Panc1 (cell line): ENCODE measurements around the gene SEC62.

Source experiments
- POLR2AphosphoS5 ChIP-seq: IDR thresholded peaks from 2 replicates; pipeline ENCODE4 v1.6.1; 2012; ENCODE audit warnings: mild to moderate bottlenecking, low read depth, low read length, moderate library complexity
- SIN3A ChIP-seq: IDR thresholded peaks from 2 replicates; pipeline ENCODE4 v1.6.1; 2012; ENCODE audit warnings: low read depth, mild to moderate bottlenecking, low read length, moderate library complexity, borderline replicate concordance; ENCODE audit not compliant: insufficient read depth
- TCF7L2 ChIP-seq: IDR thresholded peaks from 2 replicates; pipeline ENCODE4 v1.6.1; 2011; ENCODE audit warnings: mild to moderate bottlenecking, low read depth, low read length, inconsistent platforms
- TF ChIP-seq, protein P1 (sequence below): fragments of 450-650 bp; IDR thresholded peaks from 2 replicates; pipeline ENCODE4 v1.5.1; 2017; ENCODE audit warnings: mild to moderate bottlenecking
- TF ChIP-seq, protein P2 (sequence below), 2 experiments: IDR thresholded peaks; 2 replicates each; pipeline ENCODE4 v1.6.1; 2011 to 2012; ENCODE audit warnings: low read depth in 2 of 2, control low read depth in 1 of 2, low read length in 1 of 2, mild to moderate bottlenecking in 1 of 2, moderate library complexity in 1 of 2; ENCODE audit not compliant: insufficient read depth in 1 of 2

GRCh38 chr3:169946336-169946735, 20.3 kb upstream of the SEC62 start:
- TF ChIP-seq, protein P1, sequence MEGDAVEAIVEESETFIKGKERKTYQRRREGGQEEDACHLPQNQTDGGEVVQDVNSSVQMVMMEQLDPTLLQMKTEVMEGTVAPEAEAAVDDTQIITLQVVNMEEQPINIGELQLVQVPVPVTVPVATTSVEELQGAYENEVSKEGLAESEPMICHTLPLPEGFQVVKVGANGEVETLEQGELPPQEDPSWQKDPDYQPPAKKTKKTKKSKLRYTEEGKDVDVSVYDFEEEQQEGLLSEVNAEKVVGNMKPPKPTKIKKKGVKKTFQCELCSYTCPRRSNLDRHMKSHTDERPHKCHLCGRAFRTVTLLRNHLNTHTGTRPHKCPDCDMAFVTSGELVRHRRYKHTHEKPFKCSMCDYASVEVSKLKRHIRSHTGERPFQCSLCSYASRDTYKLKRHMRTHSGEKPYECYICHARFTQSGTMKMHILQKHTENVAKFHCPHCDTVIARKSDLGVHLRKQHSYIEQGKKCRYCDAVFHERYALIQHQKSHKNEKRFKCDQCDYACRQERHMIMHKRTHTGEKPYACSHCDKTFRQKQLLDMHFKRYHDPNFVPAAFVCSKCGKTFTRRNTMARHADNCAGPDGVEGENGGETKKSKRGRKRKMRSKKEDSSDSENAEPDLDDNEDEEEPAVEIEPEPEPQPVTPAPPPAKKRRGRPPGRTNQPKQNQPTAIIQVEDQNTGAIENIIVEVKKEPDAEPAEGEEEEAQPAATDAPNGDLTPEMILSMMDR: no peak
- no peak for TF ChIP-seq POLR2AphosphoS5
- TF ChIP-seq, protein P2, sequence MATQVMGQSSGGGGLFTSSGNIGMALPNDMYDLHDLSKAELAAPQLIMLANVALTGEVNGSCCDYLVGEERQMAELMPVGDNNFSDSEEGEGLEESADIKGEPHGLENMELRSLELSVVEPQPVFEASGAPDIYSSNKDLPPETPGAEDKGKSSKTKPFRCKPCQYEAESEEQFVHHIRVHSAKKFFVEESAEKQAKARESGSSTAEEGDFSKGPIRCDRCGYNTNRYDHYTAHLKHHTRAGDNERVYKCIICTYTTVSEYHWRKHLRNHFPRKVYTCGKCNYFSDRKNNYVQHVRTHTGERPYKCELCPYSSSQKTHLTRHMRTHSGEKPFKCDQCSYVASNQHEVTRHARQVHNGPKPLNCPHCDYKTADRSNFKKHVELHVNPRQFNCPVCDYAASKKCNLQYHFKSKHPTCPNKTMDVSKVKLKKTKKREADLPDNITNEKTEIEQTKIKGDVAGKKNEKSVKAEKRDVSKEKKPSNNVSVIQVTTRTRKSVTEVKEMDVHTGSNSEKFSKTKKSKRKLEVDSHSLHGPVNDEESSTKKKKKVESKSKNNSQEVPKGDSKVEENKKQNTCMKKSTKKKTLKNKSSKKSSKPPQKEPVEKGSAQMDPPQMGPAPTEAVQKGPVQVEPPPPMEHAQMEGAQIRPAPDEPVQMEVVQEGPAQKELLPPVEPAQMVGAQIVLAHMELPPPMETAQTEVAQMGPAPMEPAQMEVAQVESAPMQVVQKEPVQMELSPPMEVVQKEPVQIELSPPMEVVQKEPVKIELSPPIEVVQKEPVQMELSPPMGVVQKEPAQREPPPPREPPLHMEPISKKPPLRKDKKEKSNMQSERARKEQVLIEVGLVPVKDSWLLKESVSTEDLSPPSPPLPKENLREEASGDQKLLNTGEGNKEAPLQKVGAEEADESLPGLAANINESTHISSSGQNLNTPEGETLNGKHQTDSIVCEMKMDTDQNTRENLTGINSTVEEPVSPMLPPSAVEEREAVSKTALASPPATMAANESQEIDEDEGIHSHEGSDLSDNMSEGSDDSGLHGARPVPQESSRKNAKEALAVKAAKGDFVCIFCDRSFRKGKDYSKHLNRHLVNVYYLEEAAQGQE (IDR thresholded peaks at IDR 0.05; ENCODE audit: insufficient read depth in 1 of 2, low read depth in 2 of 2, low read length in 1 of 2): no peak
- TF ChIP-seq SIN3A: no peak
- no peak for TF ChIP-seq TCF7L2
